ENCODE results near the gene ARPC4. TPM values are rescaled to one million over a fixed set of nuclear protein-coding genes. Genes with fewer than 3 reads are reported as not detected.

ARPC4 gene
- total and polyA plus RNA-seq, 2 of the 13 experiments (the other 11 are each of a cell fraction or from before 2014, with no cell fraction given), result 30.1 to 83.6 TPM

DNA sequence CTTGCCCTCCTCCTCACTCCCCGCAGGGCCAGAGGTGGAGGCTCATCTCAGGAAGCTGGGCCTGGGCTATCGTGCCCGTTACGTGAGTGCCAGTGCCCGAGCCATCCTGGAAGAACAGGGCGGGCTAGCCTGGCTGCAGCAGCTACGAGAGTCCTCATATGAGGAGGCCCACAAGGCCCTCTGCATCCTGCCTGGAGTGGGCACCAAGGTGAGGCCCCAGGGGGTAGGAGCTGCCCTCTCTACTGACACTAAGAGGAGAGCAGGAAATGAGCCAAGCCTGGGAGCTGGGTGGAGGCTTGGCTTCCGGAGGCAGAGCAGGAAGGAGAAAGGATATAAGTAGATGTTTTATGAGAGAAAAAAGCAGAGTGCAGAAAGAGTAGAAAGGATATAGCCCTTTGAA lies 38.2 kb upstream of the ARPC4 start:
- intact Hi-C loops (cut with micrococcal nuclease; ENCODE audit: unreplicated experiment), result no loop called here
- Histone ChIP-seq H3K36me3 (replicated peaks in 1 of 2; ENCODE audit: control insufficient read depth in 1 of 2, insufficient read depth in 2 of 2, low read length in 2 of 2) (peaks cover 14 to 54% of the 10 kb centered on the region in 2 experiments), H3K9ac (ENCODE audit: insufficient read depth, low read depth, low read length) (no peak overlapping the region), H2AFZ (ENCODE audit: low read length) (no peak overlapping the region), H3K79me2 (ENCODE audit: insufficient read depth, low read length) (peaks cover 13% of the 10 kb centered on the region), H3K4me1 (ENCODE audit: insufficient read depth, low read length) (peaks cover 13% of the 10 kb centered on the region), H3K9me3 (ENCODE audit: low read length) (no peaks in the 10 kb centered on the region), H4K20me1 (ENCODE audit: insufficient read depth, low read length) (no peaks in the 10 kb centered on the region), H3K27ac (ENCODE audit: extremely low read length, insufficient read depth, low read length) (no peak overlapping the region), H3K27me3 (ENCODE audit: control insufficient read depth in 1 of 2, insufficient read depth in 2 of 2, low read length in 2 of 2) (no peaks in the 10 kb centered on the region), H3K4me3 (replicated peaks in 1 of 3; ENCODE audit: insufficient read depth in 1 of 3, low read depth in 2 of 3, low read length in 3 of 3) (no peak overlapping the region), H3K4me2 (ENCODE audit: low read depth, low read length) (no peak overlapping the region)
- in situ Hi-C loops (cut with HindIII; ENCODE audit: extremely low pct_ligation_motif_present, low pct_unique_long_range_greater_than_20kb), result no loop called here
- ATAC-seq, result no peak
- TF ChIP-seq KIAA2018 (CRISPR knock-in tag; IDR thresholded peaks at IDR 0.05; ENCODE audit: borderline replicate concordance), result no peak
- no peak for TF ChIP-seq HCFC1 (IDR thresholded peaks at IDR 0.05; ENCODE audit: low read depth, low read length)
- no peak for TF ChIP-seq GABPA (IDR thresholded peaks at IDR 0.05; ENCODE audit: low read depth, low read length)
- TF ChIP-seq GABPA (CRISPR knock-in tag; IDR thresholded peaks at IDR 0.05; ENCODE audit: low read depth), result no peak
- no peak for TF ChIP-seq ASH2L (IDR thresholded peaks at IDR 0.05; ENCODE audit: insufficient read length, low read depth, low read length)
- no peak for TF ChIP-seq NRL (CRISPR knock-in tag; IDR thresholded peaks at IDR 0.05; ENCODE audit: borderline replicate concordance)
- 94% methylated on average over 8 of the region's 8 CpGs for WGBS (ENCODE audit: low lambda C conversion rate)
- DNase-seq (ENCODE audit: low spot score), result no peak
- CTCF ChIA-PET (ENCODE audit: low intra/inter-chr PET ratio, low total read pairs), result no interaction called here
- POLR2A ChIA-PET, result interaction anchor here (1.4 to 1.8 kb wide), 3 partner anchors 14 to 22 kb away, joined by 3 to 6 read pairs (median 5); partner anchors contain the start of gene CAMK1
- no TSS peak for BruUV-seq (replicated peaks)
- FAIRE-seq, result no peak

Data from HepG2 (cell line).